GM12872 (cell line): ENCODE data around the gene TMEM272.

Source experiments
- TF ChIP-seq, protein P1 (sequence below): IDR thresholded peaks from 3 replicates; pipeline ENCODE4 v1.5.1; 2011; ENCODE audit warnings: low read depth, mild to moderate bottlenecking, low read length, moderate library complexity; ENCODE audit not compliant: insufficient read depth

TMEM272 gene

DNA sequence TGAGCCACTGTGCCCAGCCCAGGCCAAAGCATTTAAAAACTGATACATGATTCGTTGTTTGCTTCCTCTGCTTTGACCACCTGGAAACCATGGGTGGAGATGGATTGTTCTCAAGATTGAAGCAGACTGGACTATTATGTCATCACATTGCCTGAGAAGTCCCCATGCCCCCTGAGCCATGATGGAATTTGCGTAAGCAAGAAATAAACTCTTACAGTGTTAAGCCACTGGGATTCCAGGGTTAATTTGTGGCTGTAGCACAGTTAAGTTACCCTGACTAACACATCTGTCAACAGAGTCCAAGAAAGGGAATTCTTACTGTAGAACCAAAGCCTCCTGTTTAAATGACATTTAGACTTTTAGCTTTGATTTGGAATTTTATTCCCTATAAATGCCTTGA, 21.6 kb downstream of the TMEM272 start:
- TF ChIP-seq, protein P1, sequence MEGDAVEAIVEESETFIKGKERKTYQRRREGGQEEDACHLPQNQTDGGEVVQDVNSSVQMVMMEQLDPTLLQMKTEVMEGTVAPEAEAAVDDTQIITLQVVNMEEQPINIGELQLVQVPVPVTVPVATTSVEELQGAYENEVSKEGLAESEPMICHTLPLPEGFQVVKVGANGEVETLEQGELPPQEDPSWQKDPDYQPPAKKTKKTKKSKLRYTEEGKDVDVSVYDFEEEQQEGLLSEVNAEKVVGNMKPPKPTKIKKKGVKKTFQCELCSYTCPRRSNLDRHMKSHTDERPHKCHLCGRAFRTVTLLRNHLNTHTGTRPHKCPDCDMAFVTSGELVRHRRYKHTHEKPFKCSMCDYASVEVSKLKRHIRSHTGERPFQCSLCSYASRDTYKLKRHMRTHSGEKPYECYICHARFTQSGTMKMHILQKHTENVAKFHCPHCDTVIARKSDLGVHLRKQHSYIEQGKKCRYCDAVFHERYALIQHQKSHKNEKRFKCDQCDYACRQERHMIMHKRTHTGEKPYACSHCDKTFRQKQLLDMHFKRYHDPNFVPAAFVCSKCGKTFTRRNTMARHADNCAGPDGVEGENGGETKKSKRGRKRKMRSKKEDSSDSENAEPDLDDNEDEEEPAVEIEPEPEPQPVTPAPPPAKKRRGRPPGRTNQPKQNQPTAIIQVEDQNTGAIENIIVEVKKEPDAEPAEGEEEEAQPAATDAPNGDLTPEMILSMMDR: no peak

DNA sequence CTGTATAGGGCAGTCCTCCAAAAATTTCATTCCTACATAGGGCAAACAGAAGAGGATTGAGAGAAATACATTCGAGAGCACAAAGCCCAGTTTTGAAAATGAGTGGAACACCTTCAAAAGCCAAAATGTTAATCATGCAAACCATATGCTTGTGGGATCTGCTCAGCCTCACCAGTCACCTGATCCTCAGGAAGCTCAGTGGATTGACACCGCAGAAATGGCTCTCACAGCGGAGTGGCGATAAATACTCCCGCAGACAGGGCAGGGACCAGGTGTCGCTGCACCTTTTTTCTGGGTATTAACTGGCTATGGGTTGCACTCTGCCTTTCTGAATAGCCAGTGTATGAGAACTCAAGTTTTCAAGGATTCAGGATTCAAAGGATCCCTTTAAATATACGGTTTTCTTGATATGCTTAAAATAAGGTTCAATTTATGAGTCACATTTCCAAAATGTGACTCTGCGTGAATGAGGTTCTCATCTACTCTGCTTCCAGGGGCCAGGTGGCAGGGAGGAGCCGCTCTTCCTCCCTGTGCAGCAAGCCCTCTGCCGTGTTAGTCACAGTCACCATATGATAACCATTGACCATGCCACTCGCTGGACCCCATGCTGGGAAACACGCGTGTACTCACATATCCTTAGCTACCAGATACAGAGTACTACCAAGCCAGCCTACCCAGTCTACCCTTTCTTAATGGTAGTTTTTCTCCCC, 22.7 kb downstream of the TMEM272 start:
- TF ChIP-seq, protein P1: no peak

DNA sequence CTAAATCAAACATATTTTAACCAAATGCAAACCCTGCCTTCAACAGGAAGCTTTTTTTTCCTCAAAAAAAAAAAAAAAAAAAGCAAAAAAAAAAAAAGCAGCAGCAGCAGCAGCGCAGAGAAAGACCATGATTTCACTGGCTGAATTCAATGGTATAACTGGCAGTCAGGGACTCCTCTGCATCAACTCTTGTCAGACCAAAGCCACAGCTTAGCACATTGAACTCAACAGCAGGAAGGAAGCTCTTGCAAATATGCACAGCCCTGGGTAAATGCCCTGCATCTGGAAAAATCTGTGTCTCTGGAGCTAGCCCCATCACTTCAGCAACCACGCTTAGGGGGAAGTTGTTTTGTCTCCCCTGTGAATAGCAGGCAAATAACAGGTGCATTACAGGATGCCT, 23.4 kb downstream of the TMEM272 start:
- TF ChIP-seq, protein P1: no peak

DNA sequence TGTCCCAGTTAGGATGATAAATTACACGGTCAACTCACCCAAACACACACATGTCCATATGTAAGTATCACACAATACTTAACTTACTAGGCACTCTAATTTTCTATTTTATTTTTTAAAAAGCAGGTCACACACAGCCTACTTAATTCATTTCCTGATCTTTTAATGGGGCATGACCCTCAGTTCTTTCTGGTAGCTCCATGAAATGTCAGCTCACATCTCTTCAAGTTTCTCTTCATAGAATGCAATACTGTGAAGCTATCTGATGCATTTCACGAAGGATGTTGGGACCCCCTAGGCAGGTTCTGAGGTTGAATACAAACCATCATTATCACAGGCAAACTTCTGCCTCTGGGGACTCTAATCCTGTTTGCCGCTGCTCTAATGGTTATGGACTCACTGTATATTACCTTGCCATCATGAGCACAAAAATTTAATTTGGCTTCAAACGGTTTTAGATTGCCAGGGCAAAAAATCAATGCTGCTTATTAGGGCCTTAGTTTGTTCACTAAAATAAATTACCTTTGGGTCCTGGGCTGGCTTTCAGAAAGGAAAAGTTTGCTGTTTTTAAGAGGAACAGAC, 24.9 kb downstream of the TMEM272 start:
- TF ChIP-seq, protein P1: no peak

DNA sequence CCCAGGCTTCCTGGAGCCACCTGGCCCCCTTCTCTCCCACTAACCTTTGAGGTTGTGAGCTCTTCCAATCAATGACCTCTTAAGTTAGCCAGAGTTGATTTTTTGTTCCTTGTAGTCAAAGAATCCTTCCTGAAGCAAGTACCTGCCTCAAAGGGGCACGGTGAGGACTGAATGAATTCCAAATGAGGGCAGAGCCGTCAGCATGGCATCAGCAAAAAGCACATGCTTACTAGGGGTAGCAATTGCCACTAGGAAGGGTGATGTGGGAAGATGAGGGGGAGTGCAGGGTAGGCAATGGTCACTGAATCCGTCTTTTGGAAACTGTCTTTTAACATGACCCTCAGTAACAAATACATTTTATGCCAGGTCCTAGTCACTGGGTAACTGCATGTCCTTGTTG, 25.4 kb downstream of the TMEM272 start:
- TF ChIP-seq, protein P1: no peak

DNA sequence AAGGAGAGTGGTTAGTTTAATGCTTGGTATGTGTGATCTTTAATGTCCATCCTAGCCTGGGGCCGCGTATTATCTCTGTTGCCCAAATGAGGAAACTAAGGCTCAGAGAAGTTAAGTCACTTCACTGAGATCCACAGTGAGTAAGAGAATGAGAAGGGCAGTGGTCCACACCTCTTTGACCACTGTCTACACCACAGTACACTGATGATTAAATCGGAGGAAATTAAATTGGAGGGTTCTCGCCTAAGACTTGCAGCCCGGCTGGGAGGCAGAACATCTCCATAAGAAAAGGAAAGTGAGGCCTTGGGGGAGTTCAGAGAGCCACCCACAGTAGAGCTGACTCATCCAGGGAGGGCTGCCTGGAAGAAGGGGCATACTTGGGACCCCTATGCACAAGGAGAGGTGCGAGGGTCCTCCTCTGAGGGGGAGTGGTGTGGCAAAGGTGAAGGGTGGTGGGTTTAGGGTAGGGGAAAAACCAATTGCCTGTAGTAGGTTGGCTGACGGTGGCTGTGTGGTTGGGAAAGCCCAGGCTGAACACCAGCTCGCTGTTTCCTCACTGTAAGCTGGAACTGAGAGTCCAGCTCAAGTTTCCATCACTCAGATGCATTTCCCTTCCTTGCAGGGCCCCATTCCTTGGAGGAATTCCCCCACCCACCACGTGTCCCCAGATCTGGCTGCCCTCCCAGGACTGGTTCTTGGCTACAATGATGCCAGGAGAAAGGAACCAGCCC, 26.0 kb downstream of the TMEM272 start:
- TF ChIP-seq, protein P1: no peak

DNA sequence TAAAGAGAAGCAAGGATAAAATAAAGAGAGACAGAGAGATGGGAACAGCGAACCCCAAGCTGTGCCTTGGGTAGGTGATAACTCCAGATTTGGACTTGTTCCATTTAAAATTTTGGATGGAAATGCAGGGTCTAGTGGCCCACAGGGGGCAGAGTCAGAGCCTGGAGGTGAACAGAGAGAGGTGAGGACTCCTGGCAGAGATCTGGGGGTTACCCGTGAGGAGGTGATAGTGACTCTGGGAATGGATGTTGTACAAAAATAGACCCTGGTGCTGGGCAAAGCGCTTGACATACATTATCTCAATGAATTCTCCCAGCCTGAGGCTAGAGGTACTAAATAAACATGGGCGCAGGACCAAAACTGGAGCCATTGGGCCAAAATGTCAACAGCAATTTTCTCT, 26.7 kb downstream of the TMEM272 start:
- TF ChIP-seq, protein P1: peak; percentile 18; the same call in 1 of the 3 replicates
